Kidney (tissue), 14 donors: ENCODE results near the gene GDPD4. TPM values are rescaled to one million over a fixed set of nuclear protein-coding genes. Genes with fewer than 3 reads are reported as not detected.

ENCODE experiments used
- DNase-seq, 5 donors: peaks; one replicate each; pipeline ENCODE4 v3.0.0-alpha.2; 2013 to 2020
- FAIRE-seq: peaks from 2 replicates; lab custom pipeline; 2012; peaks lifted over from hg19 to GRCh38; lab: Jason Lieb, UNC
- H3K27ac ChIP-seq, 2 donors: one replicate each; pipeline ENCODE4 v1.7.0; 2013; ENCODE audit warnings: low read depth in 2 of 2, low read length in 2 of 2, inconsistent platforms in 1 of 2
- H3K27me3 ChIP-seq: one replicate; pipeline ENCODE4 v1.7.1; 2013; ENCODE audit warnings: low read length, inconsistent platforms; ENCODE audit not compliant: control insufficient read depth, insufficient read depth
- H3K36me3 ChIP-seq, 3 donors: one replicate each; pipeline versions ENCODE4 v1.7.0 to v1.7.1; 2013; ENCODE audit warnings: low read length in 3 of 3, control low read depth in 1 of 3, inconsistent platforms in 1 of 3; ENCODE audit not compliant: insufficient read depth in 3 of 3, control insufficient read depth in 2 of 3
- H3K4me1 ChIP-seq, 3 donors: one replicate each; pipeline versions ENCODE4 v1.7.0 to v1.7.1; 2013; ENCODE audit warnings: low read length in 3 of 3, inconsistent platforms in 1 of 3, low read depth in 1 of 3; ENCODE audit not compliant: control insufficient read depth in 2 of 3, insufficient read depth in 2 of 3
- H3K4me3 ChIP-seq, 3 donors: one replicate each; pipeline versions ENCODE4 v1.7.0 to v1.8.1; 2013; ENCODE audit warnings: low read length in 3 of 3, control low read depth in 1 of 3, inconsistent platforms in 1 of 3
- H3K9ac ChIP-seq, 3 donors: one replicate each; pipeline versions ENCODE4 v1.7.0 to v1.7.1; 2013; ENCODE audit warnings: low read length in 3 of 3, control low read depth in 1 of 3, inconsistent platforms in 1 of 3
- H3K9me3 ChIP-seq, 3 donors: one replicate each; pipeline versions ENCODE4 v1.7.0 to v1.7.1; 2013; ENCODE audit warnings: low read length in 3 of 3, control low read depth in 1 of 3, inconsistent platforms in 1 of 3; ENCODE audit not compliant: control insufficient read depth in 2 of 3, insufficient read depth in 1 of 3
- intact Hi-C: fragments of 100-400 bp; cut with DNase I; formaldehyde crosslinking; loops from one replicate; pipeline ENCODE4 v1.11.1; 2022
- polyA plus RNA-seq: library from polyadenylated mRNA; stranded (reverse); fragments of 350-450 nt; fragmentation: Illumina TruSeq; extraction: RNeasy Lipid Tissue Mini Kit (QIAGEN cat#74804); gene quantifications from one replicate; pipeline ENCODE4 v1.2.3, GENCODE V29; 2014; ENCODE audit warnings: low read depth, low replicate concordance; ENCODE audit not compliant: insufficient read depth
- total RNA-seq: library from RNA; stranded (reverse); fragmentation: NEBNext Ultra II Directional; extraction: Animal tissue kit (Norgen Biotek cat#: 25700); gene quantifications from one replicate; pipeline ENCODE4 v1.2.1, GENCODE V29; 2021
- TF ChIP-seq, protein P1 (sequence below): IDR thresholded peaks from 3 replicates; pipeline ENCODE4 v1.5.1; 2012; ENCODE audit warnings: mild to moderate bottlenecking, moderate library complexity, borderline replicate concordance; ENCODE audit not compliant: insufficient read depth; ENCODE audit errors: extremely low read depth
- donor health status: control.
- donor health status: control.
- donor health status: control.
- donor health status: control.
- donor health status: control.
- donor health status: DM: yes; HTN: yes; CAD: no.
- donor health status: Normal renal cell carcinoma (clear cell type).

GDPD4 gene
- total and polyA plus RNA-seq, 2 donors from 2014 or later = not detected

DNA sequence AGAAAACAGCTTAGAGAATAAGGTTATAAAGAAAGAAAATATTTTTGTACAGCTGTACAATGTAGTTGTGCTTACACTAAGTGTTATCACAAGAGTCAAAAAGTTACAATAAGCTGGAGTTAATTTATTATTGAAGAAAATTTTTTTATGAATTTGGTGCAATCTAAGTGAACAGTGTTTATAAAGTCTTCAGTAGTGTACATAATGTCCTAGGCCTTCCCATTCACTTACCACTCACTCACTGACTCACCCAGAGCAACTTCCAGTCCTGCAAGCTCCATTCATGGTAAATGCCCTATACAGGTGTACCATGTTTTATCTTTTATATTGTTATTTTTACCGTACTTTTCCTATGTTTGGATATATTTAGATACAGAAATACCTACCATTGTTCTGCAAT, 34.7 kb downstream of the GDPD4 start:
- TF ChIP-seq, protein P1, sequence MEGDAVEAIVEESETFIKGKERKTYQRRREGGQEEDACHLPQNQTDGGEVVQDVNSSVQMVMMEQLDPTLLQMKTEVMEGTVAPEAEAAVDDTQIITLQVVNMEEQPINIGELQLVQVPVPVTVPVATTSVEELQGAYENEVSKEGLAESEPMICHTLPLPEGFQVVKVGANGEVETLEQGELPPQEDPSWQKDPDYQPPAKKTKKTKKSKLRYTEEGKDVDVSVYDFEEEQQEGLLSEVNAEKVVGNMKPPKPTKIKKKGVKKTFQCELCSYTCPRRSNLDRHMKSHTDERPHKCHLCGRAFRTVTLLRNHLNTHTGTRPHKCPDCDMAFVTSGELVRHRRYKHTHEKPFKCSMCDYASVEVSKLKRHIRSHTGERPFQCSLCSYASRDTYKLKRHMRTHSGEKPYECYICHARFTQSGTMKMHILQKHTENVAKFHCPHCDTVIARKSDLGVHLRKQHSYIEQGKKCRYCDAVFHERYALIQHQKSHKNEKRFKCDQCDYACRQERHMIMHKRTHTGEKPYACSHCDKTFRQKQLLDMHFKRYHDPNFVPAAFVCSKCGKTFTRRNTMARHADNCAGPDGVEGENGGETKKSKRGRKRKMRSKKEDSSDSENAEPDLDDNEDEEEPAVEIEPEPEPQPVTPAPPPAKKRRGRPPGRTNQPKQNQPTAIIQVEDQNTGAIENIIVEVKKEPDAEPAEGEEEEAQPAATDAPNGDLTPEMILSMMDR = no peak
- Histone ChIP-seq H3K4me1 (no peaks in the 10 kb centered on the region), H3K27me3 (no peaks in the 10 kb centered on the region), H3K27ac (no peak overlapping the region), H3K9me3 (peaks cover 0 to 15% (median 3%) of the 10 kb centered on the region in 3 donors), H3K4me3 (no peak overlapping the region), H3K36me3 (no peaks in the 10 kb centered on the region), H3K9ac (no peak overlapping the region)
- no peak for DNase-seq
- no peak for FAIRE-seq
- intact Hi-C loops = no loop called here

DNA sequence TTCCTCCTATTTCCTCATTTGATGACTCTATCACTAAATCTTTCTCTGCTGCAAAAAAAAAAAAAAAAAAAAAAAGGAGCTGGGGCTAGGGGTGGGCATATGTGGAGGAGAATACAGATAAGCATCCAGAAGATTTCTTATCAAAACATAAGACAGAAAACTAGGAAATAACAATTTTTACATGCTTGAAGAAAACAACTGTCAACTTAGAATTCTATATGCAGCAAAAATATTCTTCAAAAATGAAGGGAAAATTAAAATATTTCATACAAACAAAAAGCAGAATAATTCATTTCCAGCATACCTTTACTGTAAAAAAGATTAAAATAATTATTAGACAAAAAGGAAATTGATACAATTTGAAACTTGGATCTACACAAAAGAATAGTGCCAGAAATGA, 38.7 kb downstream of the GDPD4 start:
- peak; percentile 47 for FAIRE-seq
- Histone ChIP-seq H3K4me3 (no peak overlapping the region), H3K27ac (no peak overlapping the region), H3K9ac (no peak overlapping the region), H3K4me1 (no peaks in the 10 kb centered on the region), H3K9me3 (peaks cover 0 to 16% (median 3%) of the 10 kb centered on the region in 3 donors), H3K27me3 (no peaks in the 10 kb centered on the region), H3K36me3 (no peaks in the 10 kb centered on the region)
- intact Hi-C loops = no loop called here
- TF ChIP-seq, protein P1 = no peak
- no peak for DNase-seq

GRCh38 chr11:77259641-77260040, 41.8 kb downstream of the GDPD4 start:
- no peaks in the 10 kb centered on the region for H3K27me3 ChIP-seq
- H3K4me1 ChIP-seq = no peaks in the 10 kb centered on the region
- peak in 1 of 5 donors; percentile 4 for DNase-seq
- TF ChIP-seq, protein P1 = no peak
- no peak overlapping the region for H3K9ac ChIP-seq
- no peak overlapping the region for H3K4me3 ChIP-seq
- intact Hi-C loops = no loop called here
- no peak overlapping the region for H3K27ac ChIP-seq
- H3K9me3 ChIP-seq = peaks cover 0 to 16% (median 3%) of the 10 kb centered on the region in 3 donors
- FAIRE-seq = no peak
- no peaks in the 10 kb centered on the region for H3K36me3 ChIP-seq

- H3K4me1 ChIP-seq = no peaks in the 10 kb centered on the region
- no peak overlapping the region for H3K9ac ChIP-seq
- no peak overlapping the region for H3K4me3 ChIP-seq
- H3K36me3 ChIP-seq = no peaks in the 10 kb centered on the region
- DNase-seq (no peak), FAIRE-seq (no peak)
- peaks cover 0 to 6% (median 4%) of the 10 kb centered on the region in 3 donors for H3K9me3 ChIP-seq
- no peak overlapping the region for H3K27ac ChIP-seq
- H3K27me3 ChIP-seq = no peaks in the 10 kb centered on the region
- TF ChIP-seq, protein P1 = no peak
- intact Hi-C loops = no loop called here
Observed at GRCh38 chr11:77253690-77254089, 47.8 kb downstream of the GDPD4 start.
